ENCODE results near the gene HARS1. TPM values are rescaled to one million over a fixed set of nuclear protein-coding genes. Genes with fewer than 3 reads are reported as not detected.

Gene HARS1
- total and polyA plus RNA-seq, 2 of the 13 experiments (the other 11 are each of a cell fraction or from before 2014, with no cell fraction given) = 36.9 to 66.2 TPM

GRCh38 chr5:140637371-140638100 lies 53.6 kb downstream of the HARS1 start (continued):
- TF ChIP-seq ZNF687 (CRISPR knock-in tag; IDR thresholded peaks at IDR 0.05) (no peak), ASH2L (IDR thresholded peaks at IDR 0.05; ENCODE audit: insufficient read length, low read depth, low read length) (no peak), ZFY (CRISPR knock-in tag; IDR thresholded peaks at IDR 0.05) (no peak), ZBTB34 (CRISPR knock-in tag; IDR thresholded peaks at IDR 0.05) (no peak), ONECUT2 (CRISPR knock-in tag; IDR thresholded peaks at IDR 0.05) (no peak), ERF (CRISPR knock-in tag; IDR thresholded peaks at IDR 0.05) (0 out of 2 replicates have a peak, but pooled peaks have one; percentile 28), CSRNP2 (CRISPR knock-in tag; conservative IDR thresholded peaks at IDR 0.05; ENCODE audit: low read depth) (no peak)
